Measurements from ENCODE around the gene ZNF385D. TPM values are rescaled to one million over a fixed set of nuclear protein-coding genes. Genes with fewer than 3 reads are reported as not detected.

ZNF385D gene
- total RNA-seq, 1 donor from 2014 or later = under 0.01 TPM

GRCh38 chr3:21791356-21791755 lies 40.3 kb upstream of the ZNF385D start:
- no peak for DNase-seq (ENCODE audit: low read depth)
- TF ChIP-seq CTCF (conservative IDR thresholded peaks at IDR 0.05; ENCODE audit: low read depth, low read length) = no peak
- H3K4me3 ChIP-seq (ENCODE audit: low read depth, low read length) = no peak overlapping the region

- no peak overlapping the region for H3K4me3 ChIP-seq (ENCODE audit: low read depth, low read length)
- no peak for TF ChIP-seq CTCF (conservative IDR thresholded peaks at IDR 0.05; ENCODE audit: low read depth, low read length)
- DNase-seq (ENCODE audit: low read depth) = no peak
These were observed 39.5 kb upstream of the ZNF385D start for GRCh38 chr3:21790466-21790865.

GRCh38 chr3:21789730-21790129 lies 38.7 kb upstream of the ZNF385D start:
- no peak for TF ChIP-seq CTCF (conservative IDR thresholded peaks at IDR 0.05; ENCODE audit: low read depth, low read length)
- no peak for DNase-seq (ENCODE audit: low read depth)

GRCh38 chr3:21786438-21786797 lies 35.4 kb upstream of the ZNF385D start:
- no peak for TF ChIP-seq CTCF (conservative IDR thresholded peaks at IDR 0.05; ENCODE audit: low read depth, low read length)
- no peak for DNase-seq (ENCODE audit: low read depth)
- no peak overlapping the region for H3K4me3 ChIP-seq (ENCODE audit: low read depth, low read length)

More at GRCh38 chr3:21789730-21790129, 38.7 kb upstream of the ZNF385D start:
- no peak overlapping the region for H3K4me3 ChIP-seq (ENCODE audit: low read depth, low read length)

GRCh38 chr3:21785765-21786437 lies 34.9 kb upstream of the ZNF385D start:
- no peak for DNase-seq (ENCODE audit: low read depth)
- TF ChIP-seq CTCF (conservative IDR thresholded peaks at IDR 0.05; ENCODE audit: low read depth, low read length) = no peak
- H3K4me3 ChIP-seq (ENCODE audit: low read depth, low read length) = no peak overlapping the region

- no peak for DNase-seq (ENCODE audit: low read depth)
- H3K4me3 ChIP-seq (ENCODE audit: low read depth, low read length) = no peak overlapping the region
- TF ChIP-seq CTCF (conservative IDR thresholded peaks at IDR 0.05; ENCODE audit: low read depth, low read length) = no peak
These were observed 32.8 kb upstream of the ZNF385D start for GRCh38 chr3:21783839-21784238.

- no peak overlapping the region for H3K4me3 ChIP-seq (ENCODE audit: low read depth, low read length)
- DNase-seq (ENCODE audit: low read depth) = no peak
- no peak for TF ChIP-seq CTCF (conservative IDR thresholded peaks at IDR 0.05; ENCODE audit: low read depth, low read length)
These were observed 30.3 kb upstream of the ZNF385D start for GRCh38 chr3:21781355-21781754.
